Astrocyte of the cerebellum (primary cell): ENCODE results near the gene ROCK1.
A peak's percentile ranks its signal among the peaks of the same experiment; 100 is the strongest.
"Not testable (repeated sequence)": the region's sequence is repeated elsewhere in the genome, so short reads cannot be mapped to it uniquely, and the experiment has no call there.

Experiments used
- DNase-seq: peaks from one replicate; pipeline ENCODE4 v3.0.0-alpha.2; 2011; ENCODE audit warnings: low read depth
- H3K4me3 ChIP-seq: 2 replicates; pipeline ENCODE4 v1.5.1; 2011; ENCODE audit warnings: mild to moderate bottlenecking, low read depth, low read length, moderate library complexity
- in situ Hi-C: cut with HindIII; loops from 2 replicates; pipeline ENCODE4 v1.10.0; 2017; ENCODE audit warnings: low sequenced_read_pairs
- TF ChIP-seq, protein P1 (sequence below): IDR thresholded peaks from 2 replicates; pipeline ENCODE4 v1.5.1; 2012; ENCODE audit warnings: low read length, low read depth, moderate library complexity, mild to moderate bottlenecking; ENCODE audit errors: missing control alignments

The ROCK1 gene

DNA sequence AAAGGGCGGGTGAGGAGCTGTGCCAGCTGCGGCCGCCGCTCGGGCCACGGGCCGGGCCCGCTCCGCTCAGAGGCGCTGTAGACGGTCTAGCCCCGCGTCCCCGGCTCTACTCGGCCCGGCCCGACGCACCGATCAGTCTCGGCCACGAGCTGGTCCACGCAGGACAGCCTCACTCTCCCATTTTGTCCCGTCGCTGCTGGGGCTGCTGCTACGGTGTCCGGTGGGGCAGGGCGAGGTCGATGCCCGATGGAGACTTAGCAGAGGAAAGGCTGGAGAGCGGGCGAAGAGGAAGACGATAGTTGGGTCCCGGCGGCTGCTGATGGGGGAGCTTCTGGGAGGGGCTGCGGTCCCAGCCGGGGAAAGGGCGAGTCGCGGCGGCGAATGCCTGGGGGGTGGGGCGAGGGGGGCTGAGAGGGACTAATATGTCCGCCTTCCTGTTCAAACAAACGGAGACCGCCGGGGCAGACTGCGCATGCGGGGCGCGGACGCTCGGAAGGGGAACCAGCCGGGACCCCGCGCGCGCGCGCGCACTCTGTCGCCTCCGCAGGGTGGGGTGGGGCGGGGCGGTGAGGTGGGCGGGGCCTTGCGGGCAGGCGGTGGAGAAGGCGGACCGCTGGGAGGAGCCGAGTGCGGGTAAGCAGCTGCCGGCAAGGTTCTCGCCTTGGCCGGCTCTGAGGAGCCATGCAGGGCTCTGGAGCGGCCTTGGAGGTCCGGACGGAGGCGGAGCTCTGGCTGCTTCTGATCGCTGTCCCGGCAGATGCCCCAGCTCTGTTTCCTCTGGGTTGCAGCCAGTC, at the start of gene ROCK1:
ROCK1 (minus strand) TSS at position 468 of the 794 bp plus-strand sequence. CDS start 903 bp downstream, outside the sequence.
- DNase-seq: peak; percentile 90
- TF ChIP-seq, protein P1, sequence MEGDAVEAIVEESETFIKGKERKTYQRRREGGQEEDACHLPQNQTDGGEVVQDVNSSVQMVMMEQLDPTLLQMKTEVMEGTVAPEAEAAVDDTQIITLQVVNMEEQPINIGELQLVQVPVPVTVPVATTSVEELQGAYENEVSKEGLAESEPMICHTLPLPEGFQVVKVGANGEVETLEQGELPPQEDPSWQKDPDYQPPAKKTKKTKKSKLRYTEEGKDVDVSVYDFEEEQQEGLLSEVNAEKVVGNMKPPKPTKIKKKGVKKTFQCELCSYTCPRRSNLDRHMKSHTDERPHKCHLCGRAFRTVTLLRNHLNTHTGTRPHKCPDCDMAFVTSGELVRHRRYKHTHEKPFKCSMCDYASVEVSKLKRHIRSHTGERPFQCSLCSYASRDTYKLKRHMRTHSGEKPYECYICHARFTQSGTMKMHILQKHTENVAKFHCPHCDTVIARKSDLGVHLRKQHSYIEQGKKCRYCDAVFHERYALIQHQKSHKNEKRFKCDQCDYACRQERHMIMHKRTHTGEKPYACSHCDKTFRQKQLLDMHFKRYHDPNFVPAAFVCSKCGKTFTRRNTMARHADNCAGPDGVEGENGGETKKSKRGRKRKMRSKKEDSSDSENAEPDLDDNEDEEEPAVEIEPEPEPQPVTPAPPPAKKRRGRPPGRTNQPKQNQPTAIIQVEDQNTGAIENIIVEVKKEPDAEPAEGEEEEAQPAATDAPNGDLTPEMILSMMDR: no peak
- peak within 1 kb of the TSS; percentile 96 for H3K4me3 ChIP-seq
- in situ Hi-C loops: no loop called here

DNA sequence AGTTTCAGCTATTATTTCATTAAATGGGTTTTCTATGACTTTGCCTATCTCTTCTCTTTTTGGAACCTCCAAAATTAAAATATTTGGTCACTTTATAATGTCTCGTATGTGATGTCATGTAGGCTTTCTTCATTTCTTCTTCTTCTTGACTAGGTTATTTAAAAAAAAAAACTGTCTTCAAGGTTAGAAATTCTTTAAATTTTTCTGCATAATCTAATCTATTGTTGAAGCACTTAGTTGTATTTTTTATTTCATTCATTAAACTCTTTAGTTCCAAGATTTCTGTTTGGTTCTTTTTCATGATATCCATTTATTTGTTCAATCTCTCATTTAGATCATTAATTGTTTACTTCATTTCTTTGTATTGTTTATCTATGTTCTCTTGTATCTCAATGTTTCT, 43.8 kb upstream of the ROCK1 start:
- DNase-seq: no peak
- no peak overlapping the region for H3K4me3 ChIP-seq
- in situ Hi-C loops: no loop called here
- TF ChIP-seq, protein P1: no peak

DNA sequence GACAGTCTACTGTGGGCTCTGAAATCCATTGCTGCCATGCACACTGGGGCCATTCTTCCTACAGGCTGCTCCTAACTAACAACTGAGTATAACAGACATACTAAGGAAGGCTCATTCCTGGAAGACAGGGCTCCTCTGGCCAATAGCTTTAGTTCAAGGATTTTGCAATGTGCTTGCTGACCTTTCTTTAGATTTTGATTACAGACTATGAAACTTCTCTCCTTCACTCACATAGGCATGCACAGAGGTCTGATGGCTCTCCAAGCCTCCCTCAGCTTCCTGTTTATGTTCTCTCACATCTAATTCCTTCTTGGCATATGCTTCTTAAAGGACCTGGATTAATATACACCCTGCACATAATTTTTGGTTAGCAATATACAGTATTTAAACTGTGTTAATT, 34.4 kb upstream of the ROCK1 start:
- H3K4me3 ChIP-seq: no peak overlapping the region
- in situ Hi-C loops: no loop called here
- TF ChIP-seq, protein P1: no peak
- no peak for DNase-seq

DNA sequence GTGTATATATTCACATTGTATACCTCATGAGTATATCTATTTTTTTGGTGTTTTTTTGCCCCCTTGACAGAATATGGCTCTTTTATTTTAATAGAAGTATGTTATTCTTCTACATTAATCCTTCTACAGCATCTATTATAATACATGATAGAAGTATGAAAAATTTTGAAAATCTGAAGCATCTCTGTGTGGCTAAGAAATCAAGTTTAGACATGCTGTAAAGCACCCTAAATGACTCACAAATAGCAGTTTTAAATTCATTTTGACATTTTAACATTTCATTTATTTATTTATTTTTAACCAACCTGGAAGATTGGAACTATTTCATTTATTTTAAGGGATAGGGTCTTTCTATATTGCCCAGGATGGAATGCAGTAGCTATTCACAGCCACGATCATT, 33.8 kb upstream of the ROCK1 start:
- DNase-seq: no peak
- in situ Hi-C loops: no loop called here
- no peak overlapping the region for H3K4me3 ChIP-seq
- TF ChIP-seq, protein P1: no peak

DNA sequence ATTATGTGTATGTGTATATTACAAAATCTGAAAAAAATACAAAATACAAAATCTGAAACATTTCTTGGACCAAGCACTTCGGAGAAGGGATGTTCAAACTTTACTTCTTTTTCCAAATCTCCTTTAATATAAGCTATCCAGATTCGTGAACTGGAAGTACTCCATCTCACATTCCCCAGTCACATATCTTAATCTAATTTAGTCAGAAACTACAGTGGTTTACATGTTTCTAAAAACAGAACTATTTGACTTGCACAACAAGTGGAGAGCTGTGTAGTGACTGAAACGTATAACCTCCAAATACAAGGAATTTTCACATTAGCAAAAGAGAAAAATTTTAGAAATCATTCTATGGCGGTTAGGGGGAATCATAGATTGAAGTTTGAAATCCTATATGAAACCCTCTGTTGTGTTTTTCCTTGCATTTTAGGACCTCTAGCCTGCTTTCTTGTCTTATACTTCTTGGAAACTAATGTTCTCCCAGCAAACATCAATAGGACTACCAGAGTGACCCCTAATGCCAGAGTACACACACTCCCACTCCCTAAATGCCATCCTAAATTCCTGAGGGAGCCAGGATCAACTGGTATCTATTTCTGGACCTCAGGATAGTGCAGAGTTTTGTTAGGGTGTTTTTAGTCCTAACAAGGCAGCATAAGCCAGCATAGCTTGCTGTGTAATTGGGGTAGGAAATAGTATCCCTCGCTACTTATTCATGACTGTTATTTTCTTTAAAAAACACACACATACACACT, 30.2 kb upstream of the ROCK1 start:
- TF ChIP-seq, protein P1: no peak
- in situ Hi-C loops: no loop called here
- DNase-seq: no peak
- no peak overlapping the region for H3K4me3 ChIP-seq

DNA sequence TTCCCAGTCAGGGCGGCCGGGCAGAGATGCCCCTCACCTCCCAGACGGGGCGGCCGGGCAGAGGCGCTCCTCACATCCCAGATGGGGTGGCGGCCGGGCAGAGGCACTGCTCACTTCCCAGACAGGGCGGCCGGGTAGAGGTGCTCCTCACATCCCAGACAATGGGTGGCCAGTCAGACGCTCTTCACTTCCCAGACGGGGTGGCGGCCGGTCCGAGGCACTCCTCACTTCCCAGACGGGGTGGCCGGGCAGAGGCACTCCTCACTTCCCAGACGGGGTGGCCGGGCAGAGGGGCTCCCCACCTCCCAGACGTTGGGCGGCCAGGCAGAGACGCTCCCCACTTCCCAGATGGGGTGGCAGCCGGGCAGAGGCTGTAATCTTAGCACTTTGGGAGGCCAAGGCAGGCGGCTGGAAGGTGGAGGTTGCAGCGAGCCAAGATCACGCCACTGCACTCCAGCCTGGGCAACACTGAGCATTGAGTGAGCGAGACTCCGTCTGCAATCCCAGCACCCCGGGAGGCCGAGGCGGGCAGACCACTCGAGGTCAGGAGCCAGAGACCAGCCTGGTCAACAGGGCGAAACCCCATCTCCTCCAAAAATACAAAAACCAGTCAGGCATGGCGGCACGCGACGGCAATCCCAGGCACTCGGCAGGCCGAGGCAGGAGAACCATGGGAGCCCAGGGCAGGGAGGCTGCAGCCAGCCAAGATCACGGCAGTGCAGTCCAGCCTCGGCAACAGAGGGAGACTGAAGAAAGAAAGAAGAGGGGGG, 26.3 kb upstream of the ROCK1 start:
- in situ Hi-C loops, H3K4me3 ChIP-seq, DNase-seq: not testable (repeated sequence)
